ENCODE results near the gene MICU1. TPM values are rescaled to one million over a fixed set of nuclear protein-coding genes. Genes with fewer than 3 reads are reported as not detected.

Gene MICU1
- total RNA-seq, 2 experiments from 2014 or later = 27.2 to 33.6 TPM

DNA sequence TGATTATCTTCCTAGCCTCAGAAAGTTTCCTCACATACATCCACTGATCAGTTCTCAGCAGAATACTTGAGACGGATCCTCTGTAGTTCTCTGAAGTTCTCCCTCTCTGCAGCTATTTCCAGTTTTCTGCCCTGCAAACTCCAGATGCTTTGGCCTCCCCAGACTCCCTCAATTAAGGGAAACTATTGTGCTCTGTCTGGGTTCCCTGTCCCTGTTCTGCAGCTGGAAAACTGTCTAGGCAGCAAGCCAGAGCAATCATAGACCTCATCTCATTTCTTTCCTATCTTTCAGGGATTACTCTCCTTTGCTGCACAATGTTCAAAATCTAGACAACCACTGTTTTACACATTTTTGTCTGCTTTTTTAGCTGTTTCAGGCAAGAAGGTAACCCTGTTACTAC, 9.2 kb downstream of the MICU1 start:
- H3K4me2 ChIP-seq (ENCODE audit: low read length) = no peak overlapping the region
- H4K20me1 ChIP-seq (ENCODE audit: insufficient read depth, low read length) = no peaks in the 10 kb centered on the region
- H2AFZ ChIP-seq (ENCODE audit: low read length) = no peak overlapping the region
- H3K4me3 ChIP-seq (ENCODE audit: low read depth, low read length, poor library complexity, severe bottlenecking) = no peak overlapping the region
- H3K4me1 ChIP-seq (ENCODE audit: insufficient read depth, low read length, poor library complexity, severe bottlenecking) = no peaks in the 10 kb centered on the region
- no peaks in the 10 kb centered on the region for H3K9me2 ChIP-seq (ENCODE audit: insufficient read depth, low read length)
- no peaks in the 10 kb centered on the region for H3K9me3 ChIP-seq (ENCODE audit: low read length)
- no peak for TF ChIP-seq EZH2phosphoT487 (IDR thresholded peaks at IDR 0.05; ENCODE audit: borderline replicate concordance, low read depth, low read length)
- TF ChIP-seq, protein P1, sequence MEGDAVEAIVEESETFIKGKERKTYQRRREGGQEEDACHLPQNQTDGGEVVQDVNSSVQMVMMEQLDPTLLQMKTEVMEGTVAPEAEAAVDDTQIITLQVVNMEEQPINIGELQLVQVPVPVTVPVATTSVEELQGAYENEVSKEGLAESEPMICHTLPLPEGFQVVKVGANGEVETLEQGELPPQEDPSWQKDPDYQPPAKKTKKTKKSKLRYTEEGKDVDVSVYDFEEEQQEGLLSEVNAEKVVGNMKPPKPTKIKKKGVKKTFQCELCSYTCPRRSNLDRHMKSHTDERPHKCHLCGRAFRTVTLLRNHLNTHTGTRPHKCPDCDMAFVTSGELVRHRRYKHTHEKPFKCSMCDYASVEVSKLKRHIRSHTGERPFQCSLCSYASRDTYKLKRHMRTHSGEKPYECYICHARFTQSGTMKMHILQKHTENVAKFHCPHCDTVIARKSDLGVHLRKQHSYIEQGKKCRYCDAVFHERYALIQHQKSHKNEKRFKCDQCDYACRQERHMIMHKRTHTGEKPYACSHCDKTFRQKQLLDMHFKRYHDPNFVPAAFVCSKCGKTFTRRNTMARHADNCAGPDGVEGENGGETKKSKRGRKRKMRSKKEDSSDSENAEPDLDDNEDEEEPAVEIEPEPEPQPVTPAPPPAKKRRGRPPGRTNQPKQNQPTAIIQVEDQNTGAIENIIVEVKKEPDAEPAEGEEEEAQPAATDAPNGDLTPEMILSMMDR (conservative IDR thresholded peaks at IDR 0.05; ENCODE audit: low read length) = no peak
- ChIA-PET CTCF (ENCODE audit: unreplicated experiment) (no interaction called here), POLR2A (no interaction called here)
- H3K79me2 ChIP-seq (ENCODE audit: insufficient read depth, low read depth, low read length) = no peaks in the 10 kb centered on the region
- BruUV-seq (replicated peaks) = no TSS peak
- intact Hi-C loops (cut with micrococcal nuclease; ENCODE audit: unreplicated experiment) = no loop called here
- no peaks in the 10 kb centered on the region for H3K36me3 ChIP-seq (ENCODE audit: insufficient read depth, low read length)
- H3K27ac ChIP-seq (ENCODE audit: low read depth, low read length, poor library complexity, severe bottlenecking) = no peak overlapping the region
- no peak for DNase-seq (ENCODE audit: low spot score)

DNA sequence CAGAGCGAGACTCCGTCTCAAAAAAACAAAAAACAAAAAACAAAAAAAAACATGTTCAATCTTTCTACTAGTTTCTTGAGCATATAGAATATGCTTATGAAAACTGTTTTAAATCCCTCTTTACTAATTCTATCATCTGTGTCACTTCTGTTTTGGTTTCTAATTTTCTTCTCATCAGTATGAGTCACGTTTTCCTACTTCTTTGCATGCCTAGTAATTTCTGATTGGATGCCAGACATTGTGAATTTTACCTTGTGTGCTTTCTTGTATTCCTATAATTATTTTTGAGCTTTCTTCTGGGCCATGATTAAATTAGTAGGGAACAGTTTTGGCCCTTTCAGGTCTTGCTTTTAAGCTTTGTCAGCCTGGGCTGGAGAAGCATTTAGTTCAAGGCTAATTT, 9.9 kb downstream of the MICU1 start:
- no peak overlapping the region for H3K27ac ChIP-seq (ENCODE audit: low read depth, low read length, poor library complexity, severe bottlenecking)
- no TSS peak for BruUV-seq (replicated peaks)
- POLR2A ChIA-PET = interaction anchor here (0.5 kb wide), 1 partner anchor 44 kb away, joined by 3 read pairs; no protein-coding TSS in a partner anchor
- intact Hi-C loops (cut with micrococcal nuclease; ENCODE audit: unreplicated experiment) = no loop called here
- H4K20me1 ChIP-seq (ENCODE audit: insufficient read depth, low read length) = no peaks in the 10 kb centered on the region
- no peaks in the 10 kb centered on the region for H3K4me1 ChIP-seq (ENCODE audit: insufficient read depth, low read length, poor library complexity, severe bottlenecking)
- TF ChIP-seq EZH2phosphoT487 (IDR thresholded peaks at IDR 0.05; ENCODE audit: borderline replicate concordance, low read depth, low read length) = no peak
- TF ChIP-seq, protein P1 (conservative IDR thresholded peaks at IDR 0.05; ENCODE audit: low read length) = no peak
- H3K4me2 ChIP-seq (ENCODE audit: low read length) = no peak overlapping the region
- no peaks in the 10 kb centered on the region for H3K9me3 ChIP-seq (ENCODE audit: low read length)
- CTCF ChIA-PET (ENCODE audit: unreplicated experiment) = no interaction called here
- H3K4me3 ChIP-seq (ENCODE audit: low read depth, low read length, poor library complexity, severe bottlenecking) = no peak overlapping the region
- DNase-seq (ENCODE audit: low spot score) = no peak
- H3K36me3 ChIP-seq (ENCODE audit: insufficient read depth, low read length) = no peaks in the 10 kb centered on the region
- no peaks in the 10 kb centered on the region for H3K9me2 ChIP-seq (ENCODE audit: insufficient read depth, low read length)
- no peaks in the 10 kb centered on the region for H3K79me2 ChIP-seq (ENCODE audit: insufficient read depth, low read depth, low read length)
- H2AFZ ChIP-seq (ENCODE audit: low read length) = no peak overlapping the region

DNA sequence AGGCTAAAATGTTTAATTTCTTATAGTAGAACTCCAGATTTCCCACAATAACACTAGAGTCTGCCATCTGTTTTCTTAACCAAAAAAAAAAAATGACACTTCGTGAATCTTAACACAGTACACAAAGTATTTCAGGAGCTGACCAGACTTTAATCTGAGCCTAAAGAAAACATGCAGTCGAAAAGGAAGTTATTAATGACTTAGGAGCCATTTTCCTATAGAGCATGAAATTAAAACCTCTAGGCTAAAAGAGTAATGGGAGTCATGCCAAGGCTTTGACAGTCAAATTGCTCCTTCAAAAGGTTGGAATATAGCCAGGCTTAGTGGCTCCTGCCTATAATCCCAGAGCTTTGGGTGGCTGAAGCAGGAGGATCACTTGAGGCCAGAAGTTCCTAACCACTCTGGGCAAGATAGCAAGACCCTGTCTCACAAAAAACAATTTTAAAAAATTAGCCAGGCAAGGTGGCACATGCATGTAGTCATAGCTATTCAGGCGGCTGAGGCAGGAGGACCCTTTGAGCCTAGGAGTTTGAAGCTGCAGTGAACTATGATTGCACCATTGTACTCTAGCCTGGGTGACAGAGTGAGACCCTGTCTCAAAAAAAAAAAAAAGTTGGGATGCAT, 13.6 kb downstream of the MICU1 start:
- intact Hi-C loops (cut with micrococcal nuclease; ENCODE audit: unreplicated experiment) = no loop called here
- H4K20me1 ChIP-seq (ENCODE audit: insufficient read depth, low read length) = no peaks in the 10 kb centered on the region
- no peaks in the 10 kb centered on the region for H3K4me1 ChIP-seq (ENCODE audit: insufficient read depth, low read length, poor library complexity, severe bottlenecking)
- ChIA-PET CTCF (ENCODE audit: unreplicated experiment) (no interaction called here), POLR2A (interaction anchor here (0.6 to 1.4 kb wide), 4 partner anchors 10 to 1778 kb away, joined by 3 to 4 read pairs (median 3); no protein-coding TSS in a partner anchor)
- no peaks in the 10 kb centered on the region for H3K36me3 ChIP-seq (ENCODE audit: insufficient read depth, low read length)
- no TSS peak for BruUV-seq (replicated peaks)
- H3K9me3 ChIP-seq (ENCODE audit: low read length) = no peaks in the 10 kb centered on the region
- no peak for DNase-seq (ENCODE audit: low spot score)
- no peak overlapping the region for H3K4me2 ChIP-seq (ENCODE audit: low read length)
- no peaks in the 10 kb centered on the region for H3K9me2 ChIP-seq (ENCODE audit: insufficient read depth, low read length)
- H3K27ac ChIP-seq (ENCODE audit: low read depth, low read length, poor library complexity, severe bottlenecking) = no peak overlapping the region
- TF ChIP-seq, protein P1 (conservative IDR thresholded peaks at IDR 0.05; ENCODE audit: low read length) = no peak
- TF ChIP-seq EZH2phosphoT487 (IDR thresholded peaks at IDR 0.05; ENCODE audit: borderline replicate concordance, low read depth, low read length) = no peak
- H3K79me2 ChIP-seq (ENCODE audit: insufficient read depth, low read depth, low read length) = no peaks in the 10 kb centered on the region
- H3K4me3 ChIP-seq (ENCODE audit: low read depth, low read length, poor library complexity, severe bottlenecking) = no peak overlapping the region
- no peak overlapping the region for H2AFZ ChIP-seq (ENCODE audit: low read length)

Data from OCI-LY7 (cell line).